ENCODE data around the gene NFATC1. TPM values are rescaled to one million over a fixed set of nuclear protein-coding genes. Genes with fewer than 3 reads are reported as not detected.

The NFATC1 gene
- total RNA-seq, 2 experiments from 2014 or later: 94.2 to 98.5 TPM

DNA sequence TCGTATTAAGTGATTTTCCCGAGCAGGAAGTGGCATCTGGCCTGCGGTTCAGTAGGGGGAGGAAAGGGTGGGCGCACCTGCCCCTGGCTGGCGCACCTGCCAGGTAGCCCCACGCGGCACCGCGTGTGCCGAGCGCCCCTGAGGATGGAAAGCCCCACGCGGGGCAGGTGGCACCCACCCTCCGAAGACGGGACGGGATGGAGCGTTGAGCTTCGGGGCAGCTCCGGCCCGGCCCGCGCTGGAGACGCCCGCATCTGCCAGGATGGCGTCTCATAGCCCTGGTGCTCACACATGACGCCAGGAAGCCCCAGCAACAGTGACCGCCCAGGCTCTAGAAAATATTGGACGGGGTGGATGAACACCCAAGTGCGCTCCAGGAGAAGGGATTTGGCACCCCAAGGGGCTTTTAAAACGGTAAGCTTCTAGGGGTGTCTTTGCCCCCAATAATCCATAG lies 2.5 kb upstream of the NFATC1 start:
- H3K27ac Mint-ChIP-seq: peak overlapping the region; percentile 89
- H3K4me1 Mint-ChIP-seq: peaks cover 24% of the 10 kb centered on the region
- peak overlapping the region; percentile 81 for H3K4me3 Mint-ChIP-seq
- H3K36me3 Mint-ChIP-seq: peaks cover 14% of the 10 kb centered on the region
- DNase-seq: peak; percentile 40
- H3K9me3 Mint-ChIP-seq: no peaks in the 10 kb centered on the region
- peaks cover 13% of the 10 kb centered on the region for H3K27me3 Mint-ChIP-seq

DNA sequence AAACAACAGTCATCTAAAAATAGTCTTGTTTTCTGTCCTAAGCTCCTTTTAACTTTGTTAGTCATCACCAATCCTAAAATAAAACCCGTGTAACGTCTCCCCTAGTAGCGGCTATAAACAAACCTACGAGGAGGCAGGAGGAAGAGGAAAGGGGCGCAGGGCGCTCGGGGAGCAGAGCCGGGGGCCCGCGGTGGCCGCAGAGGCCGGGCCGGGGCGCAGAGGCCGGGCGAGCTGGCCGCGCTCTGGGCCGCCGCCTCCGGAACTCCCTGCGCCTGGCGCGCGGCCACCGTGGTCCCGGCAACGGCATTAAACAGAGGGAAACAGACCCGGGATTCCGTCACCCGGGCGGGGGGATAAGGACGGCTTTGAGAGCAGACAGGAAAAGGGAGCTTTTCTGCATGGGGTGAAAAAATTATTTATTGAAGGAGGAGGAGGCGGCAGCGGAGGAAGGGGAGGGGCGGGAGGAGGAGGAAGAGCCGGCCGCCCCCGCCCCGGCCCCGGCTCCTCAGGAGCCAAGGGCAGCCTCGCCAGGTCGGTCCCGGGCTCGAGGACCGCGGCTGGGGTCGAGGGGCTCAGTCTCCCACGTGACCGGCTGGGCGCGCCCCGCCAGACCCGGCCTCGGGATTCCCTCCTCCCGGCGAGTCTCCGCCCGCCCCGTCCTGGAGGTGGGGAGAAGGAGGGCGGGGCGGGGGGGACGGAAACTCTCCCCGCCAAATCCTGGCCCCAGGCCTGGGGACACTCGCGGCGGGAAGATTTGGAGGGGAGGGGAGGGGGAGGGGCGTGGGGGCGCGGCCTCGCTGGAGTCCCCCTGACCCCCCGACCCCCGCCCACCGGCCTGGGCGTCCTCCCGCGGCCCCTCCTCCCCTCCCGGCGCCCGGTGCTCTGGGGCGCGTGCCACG lies 1.8 kb upstream of the NFATC1 start:
- peak overlapping the region; percentile 81 for H3K4me3 Mint-ChIP-seq
- peak; percentile 64 for DNase-seq
- H3K9me3 Mint-ChIP-seq: no peaks in the 10 kb centered on the region
- H3K27ac Mint-ChIP-seq: peak overlapping the region; percentile 89
- H3K36me3 Mint-ChIP-seq: peaks cover 20% of the 10 kb centered on the region
- H3K4me1 Mint-ChIP-seq: peaks cover 22% of the 10 kb centered on the region
- peaks cover 8% of the 10 kb centered on the region for H3K27me3 Mint-ChIP-seq

- H3K27me3 Mint-ChIP-seq: no peaks in the 10 kb centered on the region
- H3K9me3 Mint-ChIP-seq: no peaks in the 10 kb centered on the region
- H3K27ac Mint-ChIP-seq: peak overlapping the region; percentile 86
- peak overlapping the region; percentile 78 for H3K4me3 Mint-ChIP-seq
- peak; percentile 91 for DNase-seq
- peaks cover 25% of the 10 kb centered on the region for H3K36me3 Mint-ChIP-seq
- H3K4me1 Mint-ChIP-seq: peaks cover 24% of the 10 kb centered on the region
Measured at GRCh38 chr18:79394534-79395307, 1.0 kb upstream of the NFATC1 start.

GRCh38 chr18:79395308-79395640 lies 456 bp upstream of the NFATC1 start:
- Mint-ChIP-seq H3K27me3 (no peaks in the 10 kb centered on the region), H3K36me3 (peaks cover 25% of the 10 kb centered on the region), H3K4me3 (peak overlapping the region; percentile 78), H3K9me3 (no peaks in the 10 kb centered on the region), H3K4me1 (peaks cover 24% of the 10 kb centered on the region), H3K27ac (peak overlapping the region; percentile 86)
- peak; percentile 32 for DNase-seq

DNA sequence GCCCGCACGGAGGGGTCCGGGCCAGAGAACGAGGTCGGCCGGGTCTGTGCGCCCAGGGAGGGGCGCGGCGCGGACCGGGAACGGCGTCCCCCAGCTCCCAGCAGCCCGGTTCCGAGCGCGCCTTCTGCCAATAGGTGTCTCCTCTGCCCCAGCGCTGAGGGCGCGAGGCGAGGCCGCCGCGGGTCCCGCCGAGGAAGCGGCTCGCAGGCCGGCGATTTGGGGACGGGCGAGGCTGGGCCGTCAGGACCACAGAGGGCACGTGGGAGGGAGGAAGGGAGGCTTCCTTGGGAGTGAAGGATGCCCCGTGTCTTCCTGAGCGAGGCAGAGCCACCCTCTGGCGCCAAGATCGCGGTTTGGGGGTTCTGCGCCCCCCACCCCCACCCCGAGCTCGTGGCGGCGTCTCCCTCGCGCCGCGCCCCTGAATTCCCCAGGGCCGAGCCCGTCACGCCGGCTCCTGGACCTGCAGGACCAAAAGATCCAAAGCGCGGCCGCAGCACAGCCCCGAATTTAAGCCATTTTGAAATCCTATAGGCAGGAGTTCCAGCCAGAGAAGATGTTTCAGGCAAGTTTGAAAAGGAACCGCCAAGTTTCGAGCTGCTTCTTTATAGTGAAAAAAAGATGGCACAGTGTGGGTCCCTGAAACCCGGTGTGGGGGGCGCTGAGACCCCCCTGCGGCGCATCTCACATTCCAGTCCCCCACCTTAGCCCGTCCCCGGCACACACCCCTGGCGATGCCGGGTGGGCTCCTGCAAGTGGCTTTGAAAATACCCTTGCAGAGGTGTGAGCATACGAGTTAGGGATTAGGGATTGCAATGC lies 909 bp downstream of the NFATC1 start:
- peak; percentile 61 for DNase-seq

GRCh38 chr18:79397247-79397829 lies 1.6 kb downstream of the NFATC1 start:
- Mint-ChIP-seq H3K4me3 (peak overlapping the region; percentile 87), H3K27me3 (no peaks in the 10 kb centered on the region), H3K4me1 (peaks cover 26% of the 10 kb centered on the region), H3K27ac (peak overlapping the region; percentile 29), H3K36me3 (peaks cover 33% of the 10 kb centered on the region), H3K9me3 (no peaks in the 10 kb centered on the region)
- DNase-seq: no peak

More for the DNA sequence above, 909 bp downstream of the NFATC1 start:
- Mint-ChIP-seq H3K27me3 (no peaks in the 10 kb centered on the region), H3K4me3 (peak overlapping the region; percentile 87), H3K4me1 (peaks cover 31% of the 10 kb centered on the region), H3K36me3 (peaks cover 33% of the 10 kb centered on the region), H3K9me3 (no peaks in the 10 kb centered on the region), H3K27ac (peak overlapping the region; percentile 74)

GRCh38 chr18:79397830-79398761 lies 2.4 kb downstream of the NFATC1 start:
- H3K4me3 Mint-ChIP-seq: peak overlapping the region; percentile 87
- peak overlapping the region; percentile 89 for H3K27ac Mint-ChIP-seq
- H3K36me3 Mint-ChIP-seq: peaks cover 38% of the 10 kb centered on the region
- no peaks in the 10 kb centered on the region for H3K27me3 Mint-ChIP-seq
- H3K9me3 Mint-ChIP-seq: no peaks in the 10 kb centered on the region
- DNase-seq: no peak
- peaks cover 27% of the 10 kb centered on the region for H3K4me1 Mint-ChIP-seq

DNA sequence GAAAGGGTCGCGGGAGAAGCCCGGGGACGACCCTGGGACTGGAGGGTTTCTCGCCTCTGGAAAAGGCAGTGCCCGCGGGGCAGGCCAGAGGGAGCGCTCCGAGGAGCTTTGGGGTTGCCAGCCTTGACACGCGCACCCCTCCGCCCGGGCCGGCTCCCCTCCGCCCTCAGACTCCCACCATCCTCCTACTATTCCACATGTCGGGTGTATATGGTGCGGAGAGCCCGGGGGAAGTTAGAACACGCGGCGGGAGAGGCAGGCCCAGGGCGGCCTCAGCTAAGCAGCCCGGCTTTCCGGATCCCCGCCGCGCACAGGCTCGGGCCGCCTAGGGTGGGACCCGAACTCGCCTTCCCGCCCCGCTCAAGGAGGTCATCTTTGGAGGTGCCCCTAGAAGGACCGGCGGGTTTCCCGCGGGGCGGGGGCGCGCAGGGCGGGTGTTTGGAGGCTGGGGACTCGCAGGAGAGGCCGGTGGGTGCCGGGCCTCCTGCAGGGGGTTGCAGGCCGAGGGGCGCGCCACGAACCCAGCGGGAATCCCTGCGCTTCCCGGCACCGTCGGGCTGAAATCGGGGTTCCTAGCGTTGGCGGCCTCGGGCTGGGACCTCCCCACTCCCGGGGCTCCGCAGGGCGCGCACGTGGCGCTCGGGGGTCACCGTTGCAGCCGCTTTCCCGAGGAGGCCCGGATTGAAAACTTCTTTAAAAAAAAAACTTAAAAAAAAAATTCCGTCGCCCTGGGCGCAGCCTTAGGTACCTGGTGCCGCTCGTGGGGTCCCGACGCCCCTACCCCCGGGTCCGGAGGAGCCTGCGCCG lies 3.7 kb downstream of the NFATC1 start:
- H3K36me3 Mint-ChIP-seq: peaks cover 48% of the 10 kb centered on the region
- H3K27me3 Mint-ChIP-seq: no peaks in the 10 kb centered on the region
- H3K4me3 Mint-ChIP-seq: peak overlapping the region; percentile 87
- no peaks in the 10 kb centered on the region for H3K9me3 Mint-ChIP-seq
- peaks cover 36% of the 10 kb centered on the region for H3K4me1 Mint-ChIP-seq
- peak; percentile 51 for DNase-seq
- H3K27ac Mint-ChIP-seq: peak overlapping the region; percentile 89

GRCh38 chr18:79400091-79400590 lies 4.4 kb downstream of the NFATC1 start:
- Mint-ChIP-seq H3K9me3 (no peaks in the 10 kb centered on the region), H3K27ac (no peak overlapping the region), H3K4me3 (no peak overlapping the region), H3K36me3 (peaks cover 53% of the 10 kb centered on the region), H3K27me3 (no peaks in the 10 kb centered on the region), H3K4me1 (peaks cover 43% of the 10 kb centered on the region)
- DNase-seq: peak; percentile 48

DNA sequence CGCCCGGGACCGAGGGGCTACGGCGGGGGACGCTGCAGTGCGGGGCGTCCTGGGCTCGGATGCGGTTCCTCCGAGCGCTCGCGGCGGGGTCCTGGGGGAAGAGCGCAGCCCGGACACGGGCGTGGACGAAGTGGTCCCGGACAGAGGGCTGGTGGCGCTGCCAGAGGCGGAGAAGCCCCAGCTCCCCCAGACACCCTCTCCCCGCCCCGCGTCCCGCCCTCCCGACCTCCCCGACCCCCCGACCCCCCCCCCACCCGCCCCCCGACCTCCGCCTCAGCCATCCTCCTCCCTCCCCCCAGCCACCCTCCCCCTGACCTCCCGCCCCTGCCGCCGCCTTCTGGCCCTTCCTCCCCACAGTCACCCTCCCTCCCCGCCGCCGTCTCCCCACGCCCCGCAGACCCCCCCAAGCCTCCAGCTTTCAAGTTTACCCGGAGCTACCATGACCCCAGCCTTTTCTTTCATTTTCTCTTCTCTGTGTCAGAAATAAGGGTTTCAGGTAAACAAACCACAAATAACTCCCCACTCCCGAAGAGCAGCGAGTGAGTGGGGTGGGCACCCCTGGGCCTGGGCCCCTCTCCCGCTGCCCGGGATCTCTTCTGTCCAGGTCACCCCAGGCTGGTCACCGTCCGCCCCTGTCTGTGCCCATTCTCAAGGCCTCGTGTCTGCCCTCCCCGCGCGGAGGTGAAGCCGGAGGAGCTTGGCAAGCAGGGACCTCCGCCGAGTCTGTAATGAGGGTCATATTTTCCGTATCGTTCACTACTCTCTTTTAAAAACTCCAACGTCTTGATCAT lies 5.1 kb downstream of the NFATC1 start:
- peaks cover 55% of the 10 kb centered on the region for H3K36me3 Mint-ChIP-seq
- peaks cover 47% of the 10 kb centered on the region for H3K4me1 Mint-ChIP-seq
- DNase-seq: peak; percentile 68

DNA sequence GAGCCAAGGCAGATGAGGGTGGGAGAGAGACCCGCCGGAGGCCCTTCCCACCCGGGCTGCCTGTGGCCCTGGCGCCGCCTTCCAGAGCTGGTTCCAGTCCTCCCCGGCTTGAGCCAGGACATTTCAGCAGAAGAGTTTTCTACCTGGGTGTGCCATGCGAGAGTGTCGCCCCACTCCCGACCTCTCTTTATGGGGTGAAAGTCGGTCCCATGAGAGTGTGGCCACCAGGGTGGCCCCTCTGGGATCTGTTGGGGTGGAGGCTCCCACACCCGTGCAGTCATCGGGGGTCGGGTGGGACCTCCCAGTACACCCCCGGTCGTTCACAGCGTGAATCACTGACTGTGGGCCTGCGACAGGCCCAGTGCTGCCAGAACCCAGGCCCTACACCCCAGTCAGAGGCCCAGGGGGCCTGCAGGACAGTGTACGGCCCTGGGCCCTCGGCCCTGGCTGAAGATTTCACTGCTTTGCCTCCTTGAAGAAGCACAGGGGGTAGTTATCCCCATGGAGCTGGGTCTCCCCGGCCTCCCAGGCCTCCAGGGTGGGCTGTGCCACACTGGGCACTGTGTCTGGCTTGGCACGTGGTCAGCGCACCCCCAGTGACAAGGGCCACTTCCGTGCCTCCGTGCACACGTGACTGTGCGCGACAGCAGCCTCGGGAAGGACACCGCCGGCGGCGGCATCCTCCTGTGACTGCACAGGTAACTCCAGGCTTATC lies 5.9 kb downstream of the NFATC1 start:
- Mint-ChIP-seq H3K4me1 (peaks cover 54% of the 10 kb centered on the region), H3K27me3 (no peaks in the 10 kb centered on the region), H3K27ac (peak overlapping the region; percentile 97), H3K36me3 (peaks cover 62% of the 10 kb centered on the region), H3K4me3 (peak overlapping the region; percentile 85), H3K9me3 (no peaks in the 10 kb centered on the region)
- DNase-seq: no peak

More for the DNA sequence above, 5.1 kb downstream of the NFATC1 start:
- Mint-ChIP-seq H3K27ac (peak overlapping the region; percentile 96), H3K9me3 (no peaks in the 10 kb centered on the region), H3K4me3 (peak overlapping the region; percentile 85), H3K27me3 (no peaks in the 10 kb centered on the region)

- no peak for DNase-seq
- H3K27ac Mint-ChIP-seq: peak overlapping the region; percentile 97
- H3K27me3 Mint-ChIP-seq: no peaks in the 10 kb centered on the region
- peak overlapping the region; percentile 68 for H3K4me3 Mint-ChIP-seq
- peaks cover 54% of the 10 kb centered on the region for H3K4me1 Mint-ChIP-seq
- peaks cover 61% of the 10 kb centered on the region for H3K36me3 Mint-ChIP-seq
- no peaks in the 10 kb centered on the region for H3K9me3 Mint-ChIP-seq
Measured at GRCh38 chr18:79402209-79402576, 6.5 kb downstream of the NFATC1 start.

All from activated naive CD8-positive, alpha-beta T cell treated with anti-CD3 and anti-CD28 coated beads for 36 hours (primary cell).